WTC11 (cell line): ENCODE measurements around the gene VPS33B. TPM values are rescaled to one million over a fixed set of nuclear protein-coding genes. Genes with fewer than 3 reads are reported as not detected.

Experiments used
- ATAC-seq: fragments of 200-7000 bp; cut with Tn5 transposase; 2 replicates; pipeline ENCODE4 v1.10.0; 2021; ENCODE audit warnings: mild to moderate bottlenecking, moderate library complexity
- CTCF ChIA-PET: fragments of 300-600 bp; sonication (Branson Sonifier 250); formaldehyde crosslinking; loops from one replicate; lab custom pipeline; 2021; ENCODE audit warnings: antibody characterized with exemption; lab: Charles Lee
- POLR2A ChIA-PET: fragments of 350-600 bp; sonication (Branson Sonifier 250); formaldehyde crosslinking; loops from one replicate; lab custom pipeline; 2021; ENCODE audit warnings: antibody characterized with exemption; lab: Charles Lee
- DNase-seq: peaks from one replicate; pipeline ENCODE4 v3.0.0; 2021; ENCODE audit warnings: low spot score
- H3K27ac Mint-ChIP-seq: 2 replicates; pipeline ENCODE4 v1.8.0; 2021; ENCODE audit warnings: mixed read lengths
- H3K27me3 Mint-ChIP-seq: 2 replicates; pipeline ENCODE4 v1.8.0; 2021; ENCODE audit warnings: low read depth, mild to moderate bottlenecking, moderate library complexity, mixed read lengths
- H3K36me3 Mint-ChIP-seq: 2 replicates; pipeline ENCODE4 v1.8.0; 2021; ENCODE audit warnings: mixed read lengths
- H3K4me1 Mint-ChIP-seq: 2 replicates; pipeline ENCODE4 v1.8.0; 2022; ENCODE audit warnings: mixed read lengths
- H3K4me3 Mint-ChIP-seq: 2 replicates; pipeline ENCODE4 v1.8.0; 2021; ENCODE audit warnings: mild to moderate bottlenecking, moderate library complexity, mixed read lengths
- H3K9me3 Mint-ChIP-seq: 2 replicates; pipeline ENCODE4 v1.8.0; 2021; ENCODE audit warnings: mixed read lengths
- AFF4 ChIP-seq: sonication (generic); formaldehyde crosslinking; IDR thresholded peaks from 2 replicates; pipeline ENCODE4 v1.8.1; 2023; ENCODE audit warnings: mild to moderate bottlenecking, missing genetic modification reagents, borderline replicate concordance
- E2F5 ChIP-seq: sonication (generic); formaldehyde crosslinking; IDR thresholded peaks from 2 replicates; pipeline ENCODE4 v1.8.1; 2022; ENCODE audit warnings: mild to moderate bottlenecking, moderate library complexity, missing genetic modification reagents
- GABPB1 ChIP-seq: sonication (generic); formaldehyde crosslinking; IDR thresholded peaks from 2 replicates; pipeline ENCODE4 v1.8.1; 2023; ENCODE audit warnings: mild to moderate bottlenecking, missing genetic modification reagents
- GRHL2 ChIP-seq: fragments of 250-450 bp; sonication (Bioruptor Pico); IDR thresholded peaks from 2 replicates; pipeline ENCODE4 v1.8.0; 2022; ENCODE audit warnings: mild to moderate bottlenecking, moderate library complexity; ENCODE audit not compliant: insufficient replicate concordance, severe bottlenecking
- HMGA2 ChIP-seq: fragments of 250-450 bp; sonication (Bioruptor Pico); IDR thresholded peaks from 2 replicates; pipeline ENCODE4 v1.4.0; 2021; ENCODE audit warnings: mild to moderate bottlenecking, moderate library complexity
- IRF2 ChIP-seq: sonication (generic); formaldehyde crosslinking; IDR thresholded peaks from 2 replicates; pipeline ENCODE4 v1.8.0; 2022; ENCODE audit warnings: low read depth, missing genetic modification reagents, borderline replicate concordance
- JUN ChIP-seq: sonication (generic); formaldehyde crosslinking; IDR thresholded peaks from 2 replicates; pipeline ENCODE4 v1.8.0; 2023; ENCODE audit warnings: mild to moderate bottlenecking, missing genetic modification reagents
- NR1H2 ChIP-seq: sonication (generic); formaldehyde crosslinking; IDR thresholded peaks from 2 replicates; pipeline ENCODE4 v1.9.0; 2021; ENCODE audit warnings: mild to moderate bottlenecking, moderate library complexity, missing genetic modification reagents
- PREB ChIP-seq: sonication (generic); formaldehyde crosslinking; IDR thresholded peaks from 2 replicates; pipeline ENCODE4 v1.8.1; 2022; ENCODE audit warnings: mild to moderate bottlenecking, missing genetic modification reagents, moderate library complexity, borderline replicate concordance
- SP1 ChIP-seq: sonication (generic); formaldehyde crosslinking; conservative IDR thresholded peaks from 2 replicates; pipeline ENCODE4 v1.8.1; 2022; ENCODE audit warnings: missing genetic modification reagents
- TP53 ChIP-seq: sonication (generic); formaldehyde crosslinking; IDR thresholded peaks from 2 replicates; pipeline ENCODE4 v1.8.1; 2023; ENCODE audit warnings: mild to moderate bottlenecking, missing genetic modification reagents
- USF1 ChIP-seq: sonication (generic); formaldehyde crosslinking; IDR thresholded peaks from 2 replicates; pipeline ENCODE4 v1.8.0; 2022; ENCODE audit warnings: mild to moderate bottlenecking, missing genetic modification reagents
- ZBTB21 ChIP-seq: sonication (generic); formaldehyde crosslinking; IDR thresholded peaks from 2 replicates; pipeline ENCODE4 v1.8.1; 2023; ENCODE audit warnings: mild to moderate bottlenecking, missing genetic modification reagents, borderline replicate concordance
- ZMAT4 ChIP-seq: fragments of 250-450 bp; sonication (Bioruptor Pico); IDR thresholded peaks from 2 replicates; pipeline ENCODE4 v1.9.0; 2021; ENCODE audit warnings: mild to moderate bottlenecking
- ZNF232 ChIP-seq: sonication (generic); formaldehyde crosslinking; IDR thresholded peaks from 2 replicates; pipeline ENCODE4 v1.8.0; 2022; ENCODE audit warnings: mild to moderate bottlenecking, missing genetic modification reagents
- ZNF396 ChIP-seq: fragments of 250-450 bp; sonication (Bioruptor Pico); IDR thresholded peaks from 2 replicates; pipeline ENCODE4 v1.8.0; 2021; ENCODE audit warnings: mild to moderate bottlenecking, moderate library complexity, borderline replicate concordance
- ZNF425 ChIP-seq: fragments of 250-450 bp; sonication (Bioruptor Pico); conservative IDR thresholded peaks from 2 replicates; pipeline ENCODE4 v1.9.0; 2021; ENCODE audit warnings: mild to moderate bottlenecking
- total RNA-seq: library from RNA; stranded (reverse); gene quantifications from 3 replicates; pipeline ENCODE4 v1.2.3, GENCODE V29; 2021
- TF ChIP-seq, protein P1 (sequence below): sonication (generic); formaldehyde crosslinking; IDR thresholded peaks from 2 replicates; pipeline ENCODE4 v1.8.0; 2022; ENCODE audit warnings: mild to moderate bottlenecking, missing genetic modification reagents
- TF ChIP-seq, protein P2 (sequence below): fragments of 250-450 bp; sonication (Bioruptor Pico); IDR thresholded peaks from 2 replicates; pipeline ENCODE4 v1.8.0; 2021; ENCODE audit warnings: mild to moderate bottlenecking
- TF ChIP-seq, protein P3 (sequence below): sonication (generic); formaldehyde crosslinking; IDR thresholded peaks from 2 replicates; pipeline ENCODE4 v1.8.1; 2023; ENCODE audit warnings: mild to moderate bottlenecking, missing genetic modification reagents, moderate library complexity

VPS33B gene
- total RNA-seq, 1 experiment from 2014 or later: 21.1 TPM

DNA sequence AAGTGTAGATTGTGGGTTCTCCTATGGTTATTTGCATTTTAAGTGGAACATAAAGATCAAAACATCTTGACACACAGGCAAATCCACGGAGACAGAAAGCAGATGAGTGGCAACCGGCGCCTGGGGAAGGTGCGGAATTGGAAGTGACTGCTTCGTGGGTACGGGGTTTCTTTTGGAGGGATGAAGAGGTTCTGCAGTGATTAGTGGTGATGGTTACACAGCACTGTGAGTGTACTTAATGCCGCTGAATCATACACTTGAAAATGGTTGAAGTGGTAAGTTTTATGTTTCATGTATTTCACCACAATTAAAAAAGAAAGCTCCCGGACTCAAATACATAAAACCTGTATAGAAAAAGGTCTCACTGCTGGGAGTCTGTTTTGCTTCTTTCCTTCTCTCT lies 18.5 kb upstream of the VPS33B start (continued):
- no peak for TF ChIP-seq ZNF396 (CRISPR knock-in tag)
- no peak for TF ChIP-seq AFF4
- no peak for TF ChIP-seq GABPB1
- no peak for TF ChIP-seq TP53 (CRISPR knock-in tag)
- TF ChIP-seq, protein P1, sequence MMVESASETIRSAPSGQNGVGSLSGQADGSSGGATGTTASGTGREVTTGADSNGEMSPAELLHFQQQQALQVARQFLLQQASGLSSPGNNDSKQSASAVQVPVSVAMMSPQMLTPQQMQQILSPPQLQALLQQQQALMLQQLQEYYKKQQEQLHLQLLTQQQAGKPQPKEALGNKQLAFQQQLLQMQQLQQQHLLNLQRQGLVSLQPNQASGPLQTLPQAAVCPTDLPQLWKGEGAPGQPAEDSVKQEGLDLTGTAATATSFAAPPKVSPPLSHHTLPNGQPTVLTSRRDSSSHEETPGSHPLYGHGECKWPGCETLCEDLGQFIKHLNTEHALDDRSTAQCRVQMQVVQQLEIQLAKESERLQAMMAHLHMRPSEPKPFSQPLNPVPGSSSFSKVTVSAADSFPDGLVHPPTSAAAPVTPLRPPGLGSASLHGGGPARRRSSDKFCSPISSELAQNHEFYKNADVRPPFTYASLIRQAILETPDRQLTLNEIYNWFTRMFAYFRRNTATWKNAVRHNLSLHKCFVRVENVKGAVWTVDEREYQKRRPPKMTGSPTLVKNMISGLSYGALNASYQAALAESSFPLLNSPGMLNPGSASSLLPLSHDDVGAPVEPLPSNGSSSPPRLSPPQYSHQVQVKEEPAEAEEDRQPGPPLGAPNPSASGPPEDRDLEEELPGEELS (CRISPR knock-in tag): no peak
- TF ChIP-seq GRHL2 (CRISPR knock-in tag): no peak
- no peak for TF ChIP-seq NR1H2 (CRISPR knock-in tag)
- no peak for TF ChIP-seq E2F5 (CRISPR knock-in tag)
- TF ChIP-seq, protein P2, sequence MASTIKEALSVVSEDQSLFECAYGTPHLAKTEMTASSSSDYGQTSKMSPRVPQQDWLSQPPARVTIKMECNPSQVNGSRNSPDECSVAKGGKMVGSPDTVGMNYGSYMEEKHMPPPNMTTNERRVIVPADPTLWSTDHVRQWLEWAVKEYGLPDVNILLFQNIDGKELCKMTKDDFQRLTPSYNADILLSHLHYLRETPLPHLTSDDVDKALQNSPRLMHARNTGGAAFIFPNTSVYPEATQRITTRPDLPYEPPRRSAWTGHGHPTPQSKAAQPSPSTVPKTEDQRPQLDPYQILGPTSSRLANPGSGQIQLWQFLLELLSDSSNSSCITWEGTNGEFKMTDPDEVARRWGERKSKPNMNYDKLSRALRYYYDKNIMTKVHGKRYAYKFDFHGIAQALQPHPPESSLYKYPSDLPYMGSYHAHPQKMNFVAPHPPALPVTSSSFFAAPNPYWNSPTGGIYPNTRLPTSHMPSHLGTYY: no peak
- TF ChIP-seq ZNF232: no peak

DNA sequence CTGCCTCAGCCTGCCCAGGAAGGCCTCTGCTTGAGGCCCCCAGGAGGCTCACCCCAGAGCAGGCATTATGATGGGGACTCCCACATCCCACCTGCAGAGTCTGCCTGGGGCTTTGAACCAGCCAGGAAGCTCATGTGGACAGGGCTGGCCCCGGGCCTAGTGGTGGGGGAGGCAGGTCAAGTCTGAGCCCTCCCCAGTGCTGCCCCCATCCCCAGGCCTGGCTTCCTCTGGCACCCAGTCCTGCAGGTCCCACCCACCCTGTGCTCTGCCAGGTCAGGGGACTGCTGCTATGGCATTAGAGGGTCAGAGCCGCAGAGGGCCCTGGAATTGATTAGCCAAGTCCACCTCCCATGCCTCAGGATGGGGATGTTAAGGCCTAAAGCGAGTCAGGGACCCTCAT lies 17.6 kb upstream of the VPS33B start:
- ATAC-seq: no peak
- Mint-ChIP-seq H3K9me3 (no peaks in the 10 kb centered on the region), H3K4me3 (no peak overlapping the region), H3K36me3 (no peaks in the 10 kb centered on the region), H3K4me1 (0 out of 2 replicates have a peak, but pooled peaks cover 2% of the 10 kb centered on the region), H3K27ac (no peak overlapping the region), H3K27me3 (peaks cover 2% of the 10 kb centered on the region; the same call in 1 of the 2 replicates)
- ChIA-PET POLR2A (no interaction called here), CTCF (interaction anchor here (0.9 to 1.6 kb wide), 3 partner anchors 83 to 229 kb away, joined by 3 to 5 read pairs (median 4); no protein-coding TSS in a partner anchor)
- DNase-seq: no peak
- no peak for TF ChIP-seq USF1
- no peak for TF ChIP-seq ZMAT4 (CRISPR knock-in tag)
- TF ChIP-seq JUN (CRISPR knock-in tag): no peak
- TF ChIP-seq SP1: no peak
- no peak for TF ChIP-seq HMGA2 (CRISPR knock-in tag)
- no peak for TF ChIP-seq ZNF232
- TF ChIP-seq ZNF425 (CRISPR knock-in tag): no peak
- no peak for TF ChIP-seq PREB
- no peak for TF ChIP-seq TP53 (CRISPR knock-in tag)
- TF ChIP-seq, protein P3, sequence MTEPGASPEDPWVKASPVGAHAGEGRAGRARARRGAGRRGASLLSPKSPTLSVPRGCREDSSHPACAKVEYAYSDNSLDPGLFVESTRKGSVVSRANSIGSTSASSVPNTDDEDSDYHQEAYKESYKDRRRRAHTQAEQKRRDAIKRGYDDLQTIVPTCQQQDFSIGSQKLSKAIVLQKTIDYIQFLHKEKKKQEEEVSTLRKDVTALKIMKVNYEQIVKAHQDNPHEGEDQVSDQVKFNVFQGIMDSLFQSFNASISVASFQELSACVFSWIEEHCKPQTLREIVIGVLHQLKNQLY (CRISPR knock-in tag): no peak
- no peak for TF ChIP-seq ZBTB21
- TF ChIP-seq IRF2 (CRISPR knock-in tag): no peak
